IMR-90 (cell line): Measurements from ENCODE around the gene OSCP1. TPM values are rescaled to one million over a fixed set of nuclear protein-coding genes. Genes with fewer than 3 reads are reported as not detected.
A peak's percentile ranks its signal among the peaks of the same experiment; 100 is the strongest.

Experiments used
- ATAC-seq: fragments of 200-7000 bp; cut with Tn5 transposase; 2 replicates; pipeline ENCODE4 v1.9.1; 2020; ENCODE audit warnings: low read depth, mild to moderate bottlenecking, moderate library complexity
- BruUV-seq: library from RNA; stranded (reverse); fragments of 400-500 nt; replicated peaks from 2 replicates; lab custom pipeline; 2021; lab: Mats Ljungman, UMichigan
- CTCF ChIA-PET: fragments of 300-600 bp; formaldehyde crosslinking; extraction: SDS; loops from one replicate; lab custom pipeline; 2021; ENCODE audit warnings: antibody characterized with exemption; lab: Yijun Ruan, JAX
- POLR2A ChIA-PET: fragments of 300-600 bp; sonication (Branson Sonifier 250); formaldehyde crosslinking; loops from one replicate; lab custom pipeline; 2022; ENCODE audit warnings: antibody characterized with exemption; ENCODE audit not compliant: unreplicated experiment; lab: Charles Lee
- DNase-seq: peaks from one replicate; pipeline ENCODE4 v3.0.0; 2013
- H2AFZ ChIP-seq: replicated peaks from 2 replicates; pipeline ENCODE3; 2013; ENCODE audit warnings: low read length, mild to moderate bottlenecking; ENCODE audit not compliant: poor library complexity
- H2AK5ac ChIP-seq: 2 replicates; pipeline ENCODE4 v1.6.1; 2013; ENCODE audit warnings: low read depth, low read length, inconsistent platforms
- H2AK9ac ChIP-seq: replicated peaks from 2 replicates; pipeline ENCODE3; 2013; ENCODE audit warnings: mild to moderate bottlenecking, low read depth, low read length, moderate library complexity; ENCODE audit not compliant: poor library complexity
- H2BK120ac ChIP-seq: 2 replicates; pipeline ENCODE4 v1.6.1; 2013; ENCODE audit warnings: low read depth, low read length, inconsistent platforms
- H2BK15ac ChIP-seq: 3 replicates; pipeline ENCODE4 v1.6.1; 2013; ENCODE audit warnings: low read depth, low read length, inconsistent platforms
- H2BK20ac ChIP-seq: 2 replicates; pipeline ENCODE4 v1.6.1; 2013; ENCODE audit warnings: low read depth, mild to moderate bottlenecking, inconsistent platforms, low read length, moderate library complexity
- H2BK5ac ChIP-seq: 2 replicates; pipeline ENCODE4 v1.6.1; 2013; ENCODE audit warnings: mild to moderate bottlenecking, low read depth, low read length, inconsistent platforms; ENCODE audit not compliant: poor library complexity, severe bottlenecking
- H3K14ac ChIP-seq: replicated peaks from 2 replicates; pipeline ENCODE4 v1.6.1; 2013; ENCODE audit warnings: low read depth, low read length, inconsistent platforms
- H3K18ac ChIP-seq: 2 replicates; pipeline ENCODE4 v1.6.1; 2013; ENCODE audit warnings: low read depth, low read length, control low read depth
- H3K23ac ChIP-seq: 2 replicates; pipeline ENCODE4 v1.6.1; 2013; ENCODE audit warnings: low read depth, low read length, inconsistent platforms
- H3K27ac ChIP-seq: 2 replicates; pipeline ENCODE4 v1.5.1; 2013; ENCODE audit warnings: mild to moderate bottlenecking, control low read depth, low read length; ENCODE audit not compliant: insufficient read depth
- H3K27me3 ChIP-seq: 2 replicates; pipeline ENCODE4 v1.6.1; 2013; ENCODE audit warnings: low read length; ENCODE audit not compliant: control insufficient read depth, insufficient read depth
- H3K36me3 ChIP-seq: 2 replicates; pipeline ENCODE4 v1.6.1; 2013; ENCODE audit warnings: low read length, mixed read lengths; ENCODE audit not compliant: control insufficient read depth, insufficient read depth
- H3K4ac ChIP-seq: 2 replicates; pipeline ENCODE4 v1.6.1; 2013; ENCODE audit warnings: low read depth, low read length, inconsistent platforms
- H3K4me1 ChIP-seq: 2 replicates; pipeline ENCODE4 v1.6.1; 2013; ENCODE audit warnings: low read length, mixed read lengths; ENCODE audit not compliant: control insufficient read depth, insufficient read depth
- H3K4me2 ChIP-seq: 2 replicates; pipeline ENCODE4 v1.6.1; 2013; ENCODE audit warnings: low read depth, mild to moderate bottlenecking, control low read depth, low read length, moderate library complexity
- H3K4me3 ChIP-seq: 2 replicates; pipeline ENCODE4 v1.5.1; 2013; ENCODE audit warnings: low read depth, mild to moderate bottlenecking, control low read depth, low read length, moderate library complexity; ENCODE audit not compliant: insufficient read depth
- H3K56ac ChIP-seq: 2 replicates; pipeline ENCODE4 v1.6.1; 2013; ENCODE audit warnings: low read length, inconsistent platforms; ENCODE audit not compliant: insufficient read depth; ENCODE audit errors: extremely low read depth
- H3K79me1 ChIP-seq, 2 experiments: 2 replicates each; pipeline ENCODE4 v1.6.1; 2013; ENCODE audit warnings: low read length in 2 of 2, inconsistent platforms in 1 of 2, low read depth in 1 of 2
- H3K9ac ChIP-seq: 2 replicates; pipeline ENCODE4 v1.6.1; 2013; ENCODE audit warnings: low read depth, low read length, control low read depth
- H3K9me1 ChIP-seq: 2 replicates; pipeline ENCODE4 v1.6.1; 2013; ENCODE audit warnings: low read length, inconsistent platforms; ENCODE audit not compliant: insufficient read depth
- H3K9me3 ChIP-seq: 2 replicates; pipeline ENCODE4 v1.6.1; 2013; ENCODE audit warnings: low read length; ENCODE audit not compliant: control insufficient read depth, insufficient read depth
- H4K20me1 ChIP-seq: 2 replicates; pipeline ENCODE4 v1.6.1; 2013; ENCODE audit warnings: low read length, inconsistent platforms; ENCODE audit not compliant: insufficient read depth
- H4K5ac ChIP-seq: 2 replicates; pipeline ENCODE4 v1.6.1; 2013; ENCODE audit warnings: mild to moderate bottlenecking, low read depth, low read length, control low read depth
- H4K8ac ChIP-seq, 2 experiments: 2 replicates each; pipeline ENCODE4 v1.6.1; 2013; ENCODE audit warnings: low read depth in 2 of 2, low read length in 2 of 2, control low read depth in 1 of 2, inconsistent platforms in 1 of 2
- H4K91ac ChIP-seq: 2 replicates; pipeline ENCODE4 v1.6.1; 2013; ENCODE audit warnings: low read depth, low read length, inconsistent platforms; ENCODE audit not compliant: insufficient read depth
- CEBPB ChIP-seq: IDR thresholded peaks from 2 replicates; pipeline ENCODE4 v1.6.1; 2012; ENCODE audit warnings: low read depth, low read length, improper control_type of control experiment
- CTCF ChIP-seq: conservative IDR thresholded peaks from 2 replicates; pipeline ENCODE4 v1.5.1; 2012; ENCODE audit warnings: mild to moderate bottlenecking, low read depth, low read length, improper control_type of control experiment
- FOS ChIP-seq: fragments of 150-350 bp; IDR thresholded peaks from 2 replicates; pipeline ENCODE4 v1.6.1; 2016; ENCODE audit warnings: low read depth, low read length
- MAFK ChIP-seq: IDR thresholded peaks from 2 replicates; pipeline ENCODE4 v1.6.1; 2012; ENCODE audit warnings: low read depth, low read length, improper control_type of control experiment
- MAZ ChIP-seq: IDR thresholded peaks from 2 replicates; pipeline ENCODE4 v1.6.1; 2012; ENCODE audit warnings: low read depth, mild to moderate bottlenecking, low read length, improper control_type of control experiment, moderate library complexity, borderline replicate concordance
- MXI1 ChIP-seq: IDR thresholded peaks from 2 replicates; pipeline ENCODE4 v1.6.1; 2012; ENCODE audit warnings: low read depth, mild to moderate bottlenecking, low read length, moderate library complexity, borderline replicate concordance
- NFE2L2 ChIP-seq: fragments of 150-350 bp; IDR thresholded peaks from 2 replicates; pipeline ENCODE4 v1.6.1; 2016; ENCODE audit warnings: low read depth, mild to moderate bottlenecking, low read length
- POLR2A ChIP-seq: IDR thresholded peaks from 2 replicates; pipeline ENCODE4 v1.6.1; 2012; ENCODE audit warnings: mild to moderate bottlenecking, low read depth, low read length
- RAD21 ChIP-seq: IDR thresholded peaks from 2 replicates; pipeline ENCODE4 v1.6.1; 2012; ENCODE audit warnings: low read length, improper control_type of control experiment
- RCOR1 ChIP-seq: IDR thresholded peaks from 2 replicates; pipeline ENCODE4 v1.6.1; 2012; ENCODE audit warnings: mild to moderate bottlenecking, low read length, improper control_type of control experiment; ENCODE audit not compliant: insufficient replicate concordance
- SMC3 ChIP-seq: fragments of 150-350 bp; IDR thresholded peaks from 2 replicates; pipeline ENCODE4 v1.6.1; 2016; ENCODE audit warnings: low read depth, mild to moderate bottlenecking, antibody characterized with exemption, low read length, moderate library complexity
- WGBS, 2 experiments: methylation state at CpG; one replicate each; pipeline versions ENCODE4 v1.1.5 to v1.1.7; 2013; ENCODE audit warnings: missing lambda C conversion rate in 2 of 2; ENCODE audit not compliant: insufficient read length in 1 of 2; ENCODE audit errors: extremely low coverage in 2 of 2; 5-methylcytosine and 5-hydroxymethylcytosine counted together
- dilution Hi-C: fragments of 300-500 bp; cut with HindIII; formaldehyde crosslinking; loops from one replicate; pipeline ENCODE4 v1.14.3; 2018; ENCODE audit warnings: low sequenced_read_pairs; ENCODE audit not compliant: unreplicated experiment
- in situ Hi-C: fragments of 300-500 bp; cut with MboI; formaldehyde crosslinking; loops from 3 replicates; pipeline ENCODE4 v1.14.3; 2019; ENCODE audit warnings: low sequenced_read_pairs, inconsistent platforms, mixed read lengths
- intact Hi-C: fragments of 100-400 bp; cut with micrococcal nuclease; formaldehyde crosslinking; loops from 2 replicates; pipeline ENCODE4 v1.10.0; 2022
- polyA plus RNA-seq, 3 experiments: library from polyadenylated mRNA; depleted of rRNA; stranded (reverse); fragments of >200 nt; gene quantifications; 2 replicates each; pipeline ENCODE4 v1.2.3, GENCODE V29; 2012; ENCODE audit warnings: low replicate concordance in 1 of 3
- total RNA-seq: library from RNA; depleted of rRNA; stranded (reverse); fragments of >200 nt; gene quantifications from 2 replicates; pipeline ENCODE4 v1.2.3, GENCODE V29; 2012
- TF ChIP-seq, protein P1 (sequence below): fragments of 150-350 bp; IDR thresholded peaks from 2 replicates; pipeline ENCODE4 v1.6.1; 2017; ENCODE audit warnings: mild to moderate bottlenecking, antibody characterized with exemption, low read length, low read depth
- TF ChIP-seq, protein P2 (sequence below): fragments of 150-350 bp; IDR thresholded peaks from 2 replicates; pipeline ENCODE4 v1.6.1; 2016; ENCODE audit warnings: low read depth, mild to moderate bottlenecking, low read length, moderate library complexity, borderline replicate concordance

Gene OSCP1
- total and polyA plus RNA-seq, 2 of the 4 experiments (the other 2 are of a cell fraction): 7.8 to 11.8 TPM

- no peaks in the 10 kb centered on the region for H3K9me3 ChIP-seq
- H3K23ac ChIP-seq: peak overlapping the region; percentile 37; the same call in 1 of the 2 replicates
- H2AFZ ChIP-seq: no peak overlapping the region
- ATAC-seq: peak; percentile 56
- H3K9me1 ChIP-seq: peaks cover 20% of the 10 kb centered on the region
- intact Hi-C loops (loop anchor here (1.0 to 5.0 kb wide), 4 partner anchors 16 to 270 kb away; partner anchors contain the start of gene EVA1B), in situ Hi-C loops (no loop called here), dilution Hi-C loops (no loop called here)
- H3K79me1 ChIP-seq: peaks cover 6 to 77% of the 10 kb centered on the region in 2 experiments; a peak in 3 of 4 replicates
- no peak overlapping the region for H3K9ac ChIP-seq
- peak overlapping the region; percentile 82; the same call in 1 of the 2 replicates for H3K4ac ChIP-seq
- peaks cover 17% of the 10 kb centered on the region for H4K20me1 ChIP-seq
- 100% methylated on average over 1 of the region's 7 CpGs; no CpG with 5 or more reads in 1 of the 2 experiments for WGBS, 2 experiments
- CTCF ChIA-PET: interaction anchor here (0.6 to 2.3 kb wide), 8 partner anchors 8 to 50 kb away, joined by 3 to 15 read pairs (median 4); partner anchors contain the start of gene LSM10
- H3K4me1 ChIP-seq: peaks cover 29% of the 10 kb centered on the region
- H3K27ac ChIP-seq: 0 out of 2 replicates have a peak overlapping the region, but pooled peaks have one; percentile 4
- POLR2A ChIA-PET: interaction anchor here (0.6 to 1.0 kb wide), 3 partner anchors 17 to 46 kb away, joined by 3 to 4 read pairs (median 3); partner anchors contain the start of gene EVA1B
- peak overlapping the region; percentile 53 for H2BK120ac ChIP-seq
- H3K18ac ChIP-seq: no peak overlapping the region
- no peaks in the 10 kb centered on the region for H3K27me3 ChIP-seq
- H4K8ac ChIP-seq: no peak overlapping the region
- no peak overlapping the region for H4K91ac ChIP-seq
- no peak overlapping the region for H2BK20ac ChIP-seq
- no peak overlapping the region for H3K4me2 ChIP-seq
- peak; percentile 60 for DNase-seq
- H2BK15ac ChIP-seq: 0 out of 3 replicates have a peak overlapping the region, but pooled peaks have one; percentile 7
- no peak overlapping the region for H2BK5ac ChIP-seq
- BruUV-seq: no TSS peak
- no peak overlapping the region for H3K4me3 ChIP-seq
- H3K56ac ChIP-seq: no peak overlapping the region
- peak overlapping the region; percentile 77 for H2AK5ac ChIP-seq
- peaks cover 11% of the 10 kb centered on the region for H3K36me3 ChIP-seq
- H3K14ac ChIP-seq: 0 out of 2 replicates have a peak overlapping the region, but pooled peaks have one; percentile 10
- H4K5ac ChIP-seq: no peak overlapping the region
- H2AK9ac ChIP-seq: peak overlapping the region; percentile 65
- TF ChIP-seq FOS (no peak), CEBPB (no peak), CTCF (peak; percentile 90), SMC3 (peak; percentile 87), MAZ (peak; percentile 70; the same call in 1 of the 2 replicates), MAFK (no peak), RCOR1 (no peak), POLR2A (no peak), NFE2L2 (no peak), MXI1 (no peak), RAD21 (peak; percentile 74)
- TF ChIP-seq, protein P1, sequence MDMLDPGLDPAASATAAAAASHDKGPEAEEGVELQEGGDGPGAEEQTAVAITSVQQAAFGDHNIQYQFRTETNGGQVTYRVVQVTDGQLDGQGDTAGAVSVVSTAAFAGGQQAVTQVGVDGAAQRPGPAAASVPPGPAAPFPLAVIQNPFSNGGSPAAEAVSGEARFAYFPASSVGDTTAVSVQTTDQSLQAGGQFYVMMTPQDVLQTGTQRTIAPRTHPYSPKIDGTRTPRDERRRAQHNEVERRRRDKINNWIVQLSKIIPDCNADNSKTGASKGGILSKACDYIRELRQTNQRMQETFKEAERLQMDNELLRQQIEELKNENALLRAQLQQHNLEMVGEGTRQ: no peak
- TF ChIP-seq, protein P2, sequence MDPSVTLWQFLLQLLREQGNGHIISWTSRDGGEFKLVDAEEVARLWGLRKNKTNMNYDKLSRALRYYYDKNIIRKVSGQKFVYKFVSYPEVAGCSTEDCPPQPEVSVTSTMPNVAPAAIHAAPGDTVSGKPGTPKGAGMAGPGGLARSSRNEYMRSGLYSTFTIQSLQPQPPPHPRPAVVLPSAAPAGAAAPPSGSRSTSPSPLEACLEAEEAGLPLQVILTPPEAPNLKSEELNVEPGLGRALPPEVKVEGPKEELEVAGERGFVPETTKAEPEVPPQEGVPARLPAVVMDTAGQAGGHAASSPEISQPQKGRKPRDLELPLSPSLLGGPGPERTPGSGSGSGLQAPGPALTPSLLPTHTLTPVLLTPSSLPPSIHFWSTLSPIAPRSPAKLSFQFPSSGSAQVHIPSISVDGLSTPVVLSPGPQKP: no peak
Measured at GRCh38 chr1:36369061-36369861, 81.0 kb downstream of the OSCP1 start.
